Left renal cortex interstitium (tissue), 4 donors: ENCODE results near the gene UBA1. TPM values are rescaled to one million over a fixed set of nuclear protein-coding genes. Genes with fewer than 3 reads are reported as not detected.

Experiments used
- DNase-seq, 4 donors: peaks; one replicate each; pipeline ENCODE4 v3.0.0-alpha.2; 2013; ENCODE audit warnings: low read depth in 4 of 4, low spot score in 2 of 4, missing footprints in 1 of 4
- polyA plus RNA-seq, 4 donors: library from polyadenylated mRNA; unstranded; fragments of 120-200 nt; gene quantifications; one replicate each; pipeline ENCODE4 v1.2.1, GENCODE V29; 2013; ENCODE audit not compliant: insufficient read length in 4 of 4

UBA1 gene
- polyA plus RNA-seq, 4 donors, result 207 to 308 (median 252) TPM

GRCh38 chrX:47186096-47186740 lies 7.4 kb upstream of the UBA1 start:
- no peak for DNase-seq

DNA sequence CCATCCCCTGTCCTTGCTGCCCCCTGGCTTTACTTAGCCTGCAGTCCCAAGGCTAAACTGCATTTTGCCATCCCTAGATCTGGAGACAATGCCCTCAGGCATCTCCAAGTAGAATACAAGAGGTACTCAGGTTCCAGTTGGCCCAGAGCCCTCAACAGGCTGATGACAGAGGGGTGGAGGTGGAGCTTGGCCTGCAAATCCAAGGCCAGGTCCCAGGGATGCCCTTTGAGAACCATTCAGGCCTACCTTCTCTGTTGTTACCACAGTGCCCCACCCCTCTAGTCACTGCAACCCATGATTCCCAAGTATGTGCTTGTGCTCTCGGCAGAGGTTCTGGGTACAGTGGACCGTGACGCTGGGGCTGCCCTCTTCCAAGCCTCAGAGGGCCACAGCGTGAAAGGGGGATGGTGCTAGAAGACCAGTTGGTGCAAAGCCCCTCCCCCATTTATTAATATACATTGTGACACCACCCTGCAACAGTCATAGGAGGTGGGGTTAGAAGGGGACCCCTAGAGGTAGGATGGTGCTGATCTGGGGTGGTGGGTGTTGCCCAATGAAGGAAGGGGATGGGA lies 6.4 kb upstream of the UBA1 start:
- no peak for DNase-seq

GRCh38 chrX:47189906-47190305 lies 3.7 kb upstream of the UBA1 start:
- DNase-seq, result no peak

- DNase-seq, result peak; percentile 34 to 80 (median 52)
Observed at GRCh38 chrX:47190445-47191269, 3.0 kb upstream of the UBA1 start.

DNA sequence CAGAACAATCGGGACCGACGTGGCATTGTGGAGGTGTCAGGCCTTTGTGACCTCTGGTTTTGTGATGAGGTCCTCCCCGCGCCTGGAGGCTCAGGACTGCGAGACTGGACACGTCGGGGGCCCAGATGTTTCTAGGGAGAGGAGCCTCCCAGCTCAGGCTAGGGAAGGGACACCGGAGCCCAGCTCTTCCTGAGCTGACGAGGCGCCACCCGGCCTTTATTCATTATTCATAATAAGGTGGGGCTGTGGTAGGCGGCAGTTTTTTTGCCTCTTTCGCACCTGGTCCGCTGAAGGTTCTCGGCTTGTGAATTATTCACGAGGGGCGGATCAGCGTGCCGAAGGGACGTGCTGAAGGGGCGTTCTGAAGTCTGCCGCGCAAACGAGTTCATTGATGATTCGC lies 2.3 kb upstream of the UBA1 start:
- no peak for DNase-seq

DNA sequence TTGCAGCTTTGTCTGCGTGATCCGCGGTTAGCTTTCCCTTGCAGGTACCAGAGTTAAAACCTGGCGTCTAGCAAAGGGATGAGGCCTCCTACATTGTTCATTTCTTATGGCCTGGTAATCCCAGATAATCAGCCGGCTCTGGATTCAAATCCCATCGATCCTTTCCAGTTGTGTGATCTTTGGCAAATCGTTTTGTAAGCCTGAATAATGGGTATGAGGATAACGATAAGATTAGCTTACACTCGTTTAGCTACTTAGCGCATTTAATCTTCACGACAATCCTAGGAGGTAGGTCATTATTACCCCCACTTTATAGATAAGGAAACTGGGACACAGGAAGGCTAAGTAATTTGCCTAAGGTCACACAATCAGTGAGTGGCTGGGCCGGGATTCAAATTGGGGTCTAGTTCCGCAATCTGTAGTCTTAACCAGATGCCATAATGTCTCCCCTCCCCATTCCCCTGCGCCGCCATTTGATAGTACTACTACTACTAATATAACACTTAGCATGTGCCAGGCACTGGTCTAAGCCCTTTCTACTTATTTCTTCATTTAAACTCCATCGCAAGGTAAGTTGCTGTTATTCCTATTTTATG lies 1.7 kb upstream of the UBA1 start:
- no peak for DNase-seq

GRCh38 chrX:47194194-47194787 lies 662 bp downstream of the UBA1 start:
- no peak for DNase-seq

DNA sequence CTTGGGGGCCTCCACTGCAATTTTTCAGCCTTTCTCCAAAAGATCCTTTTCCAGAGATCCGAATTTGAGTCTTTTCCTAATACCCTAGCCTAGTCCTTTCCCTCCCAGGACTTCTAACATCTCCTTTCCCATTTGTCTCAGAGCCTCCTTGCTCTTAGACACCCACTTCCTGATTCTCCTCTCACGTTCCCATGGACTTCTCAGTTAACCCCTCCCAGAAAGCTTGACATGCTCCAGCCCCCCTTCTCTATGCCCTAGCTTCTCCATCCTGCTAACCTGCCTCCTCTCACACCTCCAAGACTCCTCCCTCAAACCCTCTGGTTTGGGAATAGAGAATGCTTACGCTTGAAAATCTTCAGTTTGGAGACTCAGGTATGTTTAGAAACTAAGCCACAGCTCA lies 2.5 kb downstream of the UBA1 start:
- DNase-seq, result no peak

DNA sequence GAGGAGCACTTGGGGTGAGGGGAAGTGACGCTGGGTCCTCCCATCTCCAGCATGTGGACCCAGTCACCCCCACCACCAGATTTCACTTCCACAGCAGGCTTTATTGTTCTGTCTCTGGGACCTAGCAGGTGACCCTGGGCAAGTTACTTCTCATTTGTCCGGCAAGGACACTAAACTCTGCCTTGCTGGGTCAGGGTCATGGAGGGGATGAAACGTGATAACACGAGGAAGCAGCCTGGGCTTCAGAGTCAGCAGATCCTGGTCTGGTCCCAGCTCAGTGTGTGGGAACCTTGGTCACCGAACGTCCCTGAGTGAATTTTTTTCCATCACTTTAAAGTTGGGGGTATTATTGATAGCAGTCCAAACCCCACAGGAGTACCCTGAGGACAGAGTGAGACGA lies 3.9 kb downstream of the UBA1 start:
- DNase-seq, result no peak

GRCh38 chrX:47198026-47198686 lies 4.5 kb downstream of the UBA1 start:
- no peak for DNase-seq

DNA sequence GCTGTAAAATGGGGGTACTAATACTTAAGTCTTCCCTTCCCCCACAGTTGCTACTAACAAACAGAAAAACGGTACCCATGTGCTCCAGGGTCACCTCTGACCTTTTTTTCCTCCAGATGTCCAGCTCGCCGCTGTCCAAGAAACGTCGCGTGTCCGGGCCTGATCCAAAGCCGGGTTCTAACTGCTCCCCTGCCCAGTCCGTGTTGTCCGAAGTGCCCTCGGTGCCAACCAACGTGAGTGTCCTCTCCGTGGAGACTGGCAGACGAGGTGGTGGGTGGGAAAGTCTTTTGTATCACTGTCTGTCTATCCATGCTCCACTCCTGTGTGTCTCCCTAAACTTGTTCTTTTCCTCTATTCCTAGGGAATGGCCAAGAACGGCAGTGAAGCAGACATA lies 5.1 kb downstream of the UBA1 start:
- no peak for DNase-seq

GRCh38 chrX:47199286-47199685 lies 5.7 kb downstream of the UBA1 start:
- DNase-seq, result no peak

GRCh38 chrX:47200385-47201150 lies 6.9 kb downstream of the UBA1 start:
- DNase-seq, result no peak

DNA sequence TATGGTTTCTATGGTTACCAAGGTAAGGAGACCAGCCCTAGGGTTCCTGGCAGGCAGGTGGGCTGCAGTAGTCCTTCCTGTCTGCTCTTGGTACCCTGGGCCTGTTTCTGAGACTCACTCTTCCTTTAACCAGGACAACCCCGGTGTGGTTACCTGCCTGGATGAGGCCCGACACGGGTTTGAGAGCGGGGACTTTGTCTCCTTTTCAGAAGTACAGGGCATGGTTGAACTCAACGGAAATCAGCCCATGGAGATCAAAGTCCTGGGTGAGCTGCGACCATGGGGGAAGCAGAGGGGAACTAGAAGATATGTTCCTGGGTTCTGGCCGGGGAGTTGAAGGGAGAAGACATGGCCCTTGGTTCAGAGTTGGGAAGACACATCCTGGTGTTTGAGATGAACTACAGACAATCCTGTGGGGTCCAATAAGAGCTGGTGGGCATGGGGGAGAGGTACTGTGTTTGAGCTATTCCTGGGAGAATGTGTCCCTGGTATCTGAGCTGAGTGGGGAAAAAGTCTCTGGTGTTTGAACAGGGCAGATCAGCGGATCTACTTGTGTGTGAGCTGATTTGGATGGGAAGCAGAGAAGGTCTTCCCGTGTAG lies 7.8 kb downstream of the UBA1 start:
- no peak for DNase-seq

DNA sequence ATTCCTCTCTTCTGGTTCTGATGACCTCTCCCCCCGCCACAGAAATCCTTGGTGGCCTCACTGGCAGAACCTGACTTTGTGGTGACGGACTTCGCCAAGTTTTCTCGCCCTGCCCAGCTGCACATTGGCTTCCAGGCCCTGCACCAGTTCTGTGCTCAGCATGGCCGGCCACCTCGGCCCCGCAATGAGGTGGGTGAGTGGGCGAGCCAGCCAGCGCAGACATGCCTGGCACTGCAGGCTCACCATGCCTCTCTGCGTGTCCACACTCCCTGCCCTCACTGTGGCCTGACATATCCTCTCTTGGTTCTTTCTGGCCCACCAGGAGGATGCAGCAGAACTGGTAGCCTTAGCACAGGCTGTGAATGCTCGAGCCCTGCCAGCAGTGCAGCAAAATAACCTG lies 8.7 kb downstream of the UBA1 start:
- DNase-seq, result no peak

DNA sequence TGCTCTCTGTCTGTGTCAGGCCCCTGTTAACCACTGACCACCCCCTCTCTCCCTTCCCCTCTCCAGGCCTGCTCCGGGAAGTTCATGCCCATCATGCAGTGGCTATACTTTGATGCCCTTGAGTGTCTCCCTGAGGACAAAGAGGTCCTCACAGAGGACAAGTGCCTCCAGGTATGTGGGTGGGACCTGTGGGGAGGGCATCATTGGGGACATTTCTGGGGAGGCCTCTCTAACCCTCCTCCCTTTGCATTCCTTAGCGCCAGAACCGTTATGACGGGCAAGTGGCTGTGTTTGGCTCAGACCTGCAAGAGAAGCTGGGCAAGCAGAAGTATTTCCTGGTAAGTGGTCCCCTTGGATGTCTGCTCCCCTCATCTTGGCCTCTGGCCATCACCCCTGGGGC lies 9.2 kb downstream of the UBA1 start:
- no peak for DNase-seq

DNA sequence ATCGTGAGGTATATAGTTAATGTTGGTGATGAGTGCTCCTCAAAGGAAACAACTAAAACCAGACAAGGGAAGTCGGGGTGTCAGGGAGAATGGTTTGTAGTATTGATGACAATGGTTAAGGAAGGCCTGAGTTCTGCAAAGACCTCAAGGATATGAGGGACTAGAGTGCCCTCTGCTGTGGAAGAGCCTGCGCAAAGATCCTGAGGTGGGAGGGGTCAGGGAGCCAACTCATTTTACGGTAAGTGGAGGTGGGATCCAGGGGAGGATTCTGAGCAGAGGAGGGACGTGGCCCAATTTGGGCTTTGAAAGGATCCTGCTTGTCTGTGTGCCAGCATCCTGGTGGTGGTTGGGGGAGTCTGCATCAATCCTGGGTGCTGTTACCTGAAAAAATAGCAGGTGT lies 11.3 kb downstream of the UBA1 start:
- DNase-seq, result no peak

GRCh38 chrX:47206316-47206715 lies 12.7 kb downstream of the UBA1 start:
- no peak for DNase-seq

GRCh38 chrX:47208108-47208507 lies 14.5 kb downstream of the UBA1 start:
- no peak for DNase-seq
